ENCODE results near the gene ACAD11.
"Not testable (repeated sequence)": the region's sequence is repeated elsewhere in the genome, so short reads cannot be mapped to it uniquely, and the experiment has no call there.

ACAD11 gene

GRCh38 chr3:132625613-132626012 lies 34.0 kb downstream of the ACAD11 start:
- DNase-seq (ENCODE audit: low read depth) = peak; percentile 7
- no peak for TF ChIP-seq CTCF (IDR thresholded peaks at IDR 0.05; ENCODE audit: insufficient read depth, low read depth, low read length, missing control alignments)
- H3K4me3 ChIP-seq (ENCODE audit: low read depth, low read length) = no peak overlapping the region

- H3K4me3 ChIP-seq (ENCODE audit: low read depth, low read length) = no peak overlapping the region
- no peak for DNase-seq (ENCODE audit: low read depth)
- TF ChIP-seq CTCF (IDR thresholded peaks at IDR 0.05; ENCODE audit: insufficient read depth, low read depth, low read length, missing control alignments) = no peak
These were observed 34.8 kb downstream of the ACAD11 start for GRCh38 chr3:132624790-132625189.

- no peak overlapping the region for H3K4me3 ChIP-seq (ENCODE audit: low read depth, low read length)
- TF ChIP-seq CTCF (IDR thresholded peaks at IDR 0.05; ENCODE audit: insufficient read depth, low read depth, low read length, missing control alignments) = no peak
These were observed 36.0 kb downstream of the ACAD11 start for GRCh38 chr3:132623646-132624045.

DNA sequence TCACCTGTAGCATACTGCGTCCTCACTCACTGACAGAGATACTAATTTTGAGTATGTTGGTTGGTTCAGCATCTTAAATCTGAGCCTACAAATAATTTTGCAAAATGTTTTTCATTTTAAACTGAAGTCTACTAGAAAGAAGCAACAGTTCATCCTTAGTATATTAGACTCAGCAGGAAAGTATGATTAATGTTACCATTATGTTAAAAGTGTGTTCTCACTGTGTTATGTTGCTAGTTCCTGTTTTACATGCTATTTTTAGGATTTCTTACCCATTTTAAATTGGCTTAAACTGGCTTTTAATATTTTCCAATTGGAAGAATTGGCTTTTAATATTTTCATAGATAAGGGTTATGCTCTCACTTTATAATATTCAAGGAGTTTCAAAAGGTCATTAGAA lies 36.8 kb downstream of the ACAD11 start:
- no peak for DNase-seq (ENCODE audit: low read depth)
- H3K4me3 ChIP-seq (ENCODE audit: low read depth, low read length) = no peak overlapping the region
- no peak for TF ChIP-seq CTCF (IDR thresholded peaks at IDR 0.05; ENCODE audit: insufficient read depth, low read depth, low read length, missing control alignments)

More at GRCh38 chr3:132623646-132624045, 36.0 kb downstream of the ACAD11 start:
- DNase-seq (ENCODE audit: low read depth) = no peak

DNA sequence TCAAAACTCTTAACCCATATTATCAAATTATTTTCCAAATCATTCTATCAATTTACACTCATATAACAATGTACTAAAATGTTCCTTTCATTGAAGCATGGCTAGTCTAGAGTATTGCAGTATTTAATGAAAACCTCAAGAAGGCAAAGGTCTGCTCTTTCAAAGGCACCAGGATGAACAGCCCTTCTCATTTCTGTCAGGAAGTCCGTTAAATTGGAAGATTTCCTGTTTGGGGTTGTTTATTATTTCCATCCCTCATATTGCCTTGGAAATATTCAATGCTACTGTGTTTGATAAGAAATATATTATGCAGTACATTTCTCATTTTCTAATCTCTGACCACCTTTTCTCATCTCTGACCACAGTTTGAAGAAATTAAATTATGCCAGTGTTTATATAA lies 37.5 kb downstream of the ACAD11 start:
- no peak for TF ChIP-seq CTCF (IDR thresholded peaks at IDR 0.05; ENCODE audit: insufficient read depth, low read depth, low read length, missing control alignments)
- H3K4me3 ChIP-seq (ENCODE audit: low read depth, low read length) = no peak overlapping the region
- DNase-seq (ENCODE audit: low read depth) = no peak

GRCh38 chr3:132616780-132617179 lies 42.8 kb downstream of the ACAD11 start:
- DNase-seq (ENCODE audit: low read depth) = no peak
- no peak for TF ChIP-seq CTCF (IDR thresholded peaks at IDR 0.05; ENCODE audit: insufficient read depth, low read depth, low read length, missing control alignments)
- no peak overlapping the region for H3K4me3 ChIP-seq (ENCODE audit: low read depth, low read length)

DNA sequence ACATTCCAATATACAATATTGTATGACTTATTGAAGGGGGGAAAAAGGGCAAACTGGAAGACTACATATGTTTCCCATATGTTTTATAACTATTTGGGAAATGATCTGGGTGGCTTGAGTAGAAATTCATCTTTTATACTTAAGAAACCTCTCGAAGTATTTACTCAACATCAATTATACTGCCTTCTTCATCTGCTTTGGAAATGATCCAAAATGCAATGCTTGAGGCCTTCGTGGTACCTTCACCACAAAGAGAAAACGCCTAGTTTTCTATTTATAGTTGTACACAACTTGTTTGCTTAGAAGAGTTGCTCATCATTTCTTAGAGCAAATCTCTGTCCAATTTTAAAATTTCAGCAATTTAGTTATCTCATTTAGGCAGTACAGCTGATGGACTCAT lies 43.7 kb downstream of the ACAD11 start:
- no peak overlapping the region for H3K4me3 ChIP-seq (ENCODE audit: low read depth, low read length)
- no peak for TF ChIP-seq CTCF (IDR thresholded peaks at IDR 0.05; ENCODE audit: insufficient read depth, low read depth, low read length, missing control alignments)
- no peak for DNase-seq (ENCODE audit: low read depth)

DNA sequence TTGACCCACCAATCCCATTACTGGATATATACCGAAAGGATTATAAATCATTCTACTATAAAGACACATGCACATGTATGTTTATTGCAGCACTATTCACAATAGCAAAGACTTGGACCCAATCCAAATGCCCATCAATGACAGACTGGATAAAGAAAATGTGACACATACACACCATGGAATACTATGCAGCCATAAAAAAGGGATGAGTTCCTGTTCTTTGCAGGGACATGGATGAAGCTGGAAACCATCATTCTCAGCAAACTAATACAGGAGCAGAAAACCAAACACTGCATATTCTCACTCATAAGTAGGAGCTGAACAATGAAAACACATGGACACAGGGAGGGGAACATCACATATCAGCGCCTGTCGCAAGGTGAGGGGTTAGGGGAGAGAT lies 44.3 kb downstream of the ACAD11 start:
- not testable (repeated sequence) for H3K4me3 ChIP-seq (ENCODE audit: low read depth, low read length); DNase-seq (ENCODE audit: low read depth)

DNA sequence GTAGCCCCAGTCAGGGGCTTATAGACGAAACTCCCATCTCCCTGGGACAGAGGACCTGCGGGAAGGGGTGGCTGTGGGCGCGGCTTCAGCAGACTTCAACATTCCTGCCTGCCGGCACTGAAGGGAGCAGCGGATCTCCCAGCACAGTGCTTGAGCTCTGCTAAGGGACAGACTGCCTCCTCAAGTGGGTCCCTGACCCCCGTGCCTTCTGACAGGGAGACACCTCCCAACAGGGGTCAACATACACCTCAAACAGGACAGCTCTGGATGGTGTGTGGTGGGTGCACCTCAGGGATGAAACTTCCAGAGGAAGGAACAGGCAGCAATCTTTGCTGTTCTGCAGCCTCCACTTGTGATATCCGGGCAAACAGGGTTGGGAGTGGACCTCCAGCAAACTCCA lies 53.0 kb downstream of the ACAD11 start:
- not testable (repeated sequence) for H3K4me3 ChIP-seq (ENCODE audit: low read depth, low read length); DNase-seq (ENCODE audit: low read depth)
